HG03354 (cell line): ENCODE data around the gene ZNRD2.

Source experiments
- ATAC-seq: cut with Tn5 transposase; IDR thresholded peaks from one replicate; pipeline ENCODE4 v1.9.1; 2021; ENCODE audit warnings: mild to moderate bottlenecking; ENCODE audit not compliant: unreplicated experiment, poor library complexity, severe bottlenecking

ZNRD2 gene

GRCh38 chr11:65569164-65569972 is 909 bp upstream of the ZNRD2 start:
- ATAC-seq: peak; percentile 9

- ATAC-seq: no peak
Observed at GRCh38 chr11:65571420-65571819, 1.1 kb downstream of the ZNRD2 start.

GRCh38 chr11:65571940-65572339 is 1.7 kb downstream of the ZNRD2 start:
- ATAC-seq: no peak

- no peak for ATAC-seq
Observed at GRCh38 chr11:65572356-65573051, 2.2 kb downstream of the ZNRD2 start, which contains the start of gene FAM89B. Gene FAM89B, plus strand, starts transcription at chr11:65572538. Its CDS starts 132 bp downstream, at chr11:65572670.

GRCh38 chr11:65573391-65574079 is 3.3 kb downstream of the ZNRD2 start:
- no peak for ATAC-seq

GRCh38 chr11:65574109-65574810 is 4.0 kb downstream of the ZNRD2 start:
- peak; percentile 34 for ATAC-seq

GRCh38 chr11:65574811-65575567 is 4.7 kb downstream of the ZNRD2 start:
- no peak for ATAC-seq

GRCh38 chr11:65575568-65576231 is 5.4 kb downstream of the ZNRD2 start, which contains the start of gene EHBP1L1:
Gene EHBP1L1, plus strand, starts transcription at chr11:65576053. Its CDS starts 250 bp downstream, at chr11:65576303.
- no peak for ATAC-seq

GRCh38 chr11:65576232-65576866 is 6.1 kb downstream of the ZNRD2 start:
- no peak for ATAC-seq

- ATAC-seq: no peak
Observed at GRCh38 chr11:65576867-65577755, 6.8 kb downstream of the ZNRD2 start.

GRCh38 chr11:65577756-65578109 is 7.5 kb downstream of the ZNRD2 start:
- ATAC-seq: no peak

GRCh38 chr11:65578134-65578533 is 7.9 kb downstream of the ZNRD2 start:
- no peak for ATAC-seq

GRCh38 chr11:65578667-65579066 is 8.4 kb downstream of the ZNRD2 start:
- ATAC-seq: no peak

GRCh38 chr11:65579291-65579690 is 9.0 kb downstream of the ZNRD2 start:
- no peak for ATAC-seq

- ATAC-seq: no peak
Observed at GRCh38 chr11:65580031-65580692, 9.9 kb downstream of the ZNRD2 start.

- ATAC-seq: no peak
Observed at GRCh38 chr11:65580756-65581155, 10.5 kb downstream of the ZNRD2 start.

- no peak for ATAC-seq
Observed at GRCh38 chr11:65581928-65582327, 11.7 kb downstream of the ZNRD2 start.
